A549 (cell line): ENCODE data around the gene RABEP1.

ENCODE experiments used
- JUNB ChIP-seq: fragments of >200 bp; sonication (Bioruptor Twin); formaldehyde crosslinking; IDR thresholded peaks from 2 replicates; pipeline ENCODE4 v1.6.1; 2016
- POLR2AphosphoS2 ChIP-seq: conservative IDR thresholded peaks from 2 replicates; pipeline ENCODE4 v1.6.1; 2012; ENCODE audit warnings: low read length, improper control_type of control experiment, inconsistent platforms

GRCh38 chr17:5344914-5345313, 62.8 kb downstream of the RABEP1 start:
- no peak for TF ChIP-seq JUNB
- TF ChIP-seq POLR2AphosphoS2 = no peak
